ENCODE measurements around the gene SCRT2.

Gene SCRT2

GRCh38 chr20:688809-689212 lies 13.2 kb upstream of the SCRT2 start:
- H3K27me3 ChIP-seq (ENCODE audit: insufficient read depth, low read length): 0 out of 2 replicates have a peak, but pooled peaks cover 8% of the 10 kb centered on the region
- no peak overlapping the region for H3K27ac ChIP-seq (ENCODE audit: low read depth, low read length, poor library complexity, severe bottlenecking)
- H3K79me2 ChIP-seq (ENCODE audit: insufficient read depth, low read length): no peaks in the 10 kb centered on the region
- H3K4me1 ChIP-seq (ENCODE audit: insufficient read depth, low read length, severe bottlenecking): no peaks in the 10 kb centered on the region
- no peak overlapping the region for H3K4me3 ChIP-seq (ENCODE audit: low read depth, low read length, poor library complexity, severe bottlenecking)
- no peak overlapping the region for H3K4me2 ChIP-seq (ENCODE audit: low read length)
- no peak for TF ChIP-seq CTCF (IDR thresholded peaks at IDR 0.05; ENCODE audit: low read length)
- TF ChIP-seq EZH2 (IDR thresholded peaks at IDR 0.05; ENCODE audit: borderline replicate concordance, low read length): no peak
- no peaks in the 10 kb centered on the region for H3K9me3 ChIP-seq (ENCODE audit: low read length)
- no peaks in the 10 kb centered on the region for H3F3A ChIP-seq (ENCODE audit: insufficient read depth, low read length)
- H3K9me2 ChIP-seq (ENCODE audit: low read depth, low read length): no peaks in the 10 kb centered on the region
- no peak overlapping the region for H3K9ac ChIP-seq (ENCODE audit: low read length)
- no peak overlapping the region for H2AFZ ChIP-seq (ENCODE audit: low read length)
- H4K20me1 ChIP-seq (ENCODE audit: insufficient read depth, low read length): no peaks in the 10 kb centered on the region
- H3K36me3 ChIP-seq (ENCODE audit: insufficient read depth, low read length): no peaks in the 10 kb centered on the region

- Histone ChIP-seq H3K9me2 (ENCODE audit: low read depth, low read length) (no peaks in the 10 kb centered on the region), H4K20me1 (ENCODE audit: insufficient read depth, low read length) (no peaks in the 10 kb centered on the region), H3K9ac (ENCODE audit: low read length) (no peak overlapping the region), H3K9me3 (ENCODE audit: low read length) (no peaks in the 10 kb centered on the region), H3F3A (ENCODE audit: insufficient read depth, low read length) (no peaks in the 10 kb centered on the region), H2AFZ (ENCODE audit: low read length) (no peak overlapping the region), H3K27me3 (ENCODE audit: insufficient read depth, low read length) (0 out of 2 replicates have a peak, but pooled peaks cover 8% of the 10 kb centered on the region), H3K36me3 (ENCODE audit: insufficient read depth, low read length) (no peaks in the 10 kb centered on the region), H3K4me1 (ENCODE audit: insufficient read depth, low read length, severe bottlenecking) (no peaks in the 10 kb centered on the region), H3K27ac (ENCODE audit: low read depth, low read length, poor library complexity, severe bottlenecking) (no peak overlapping the region), H3K4me3 (ENCODE audit: low read depth, low read length, poor library complexity, severe bottlenecking) (no peak overlapping the region), H3K79me2 (ENCODE audit: insufficient read depth, low read length) (no peaks in the 10 kb centered on the region), H3K4me2 (ENCODE audit: low read length) (no peak overlapping the region)
- TF ChIP-seq CTCF (IDR thresholded peaks at IDR 0.05; ENCODE audit: low read length) (no peak), EZH2 (IDR thresholded peaks at IDR 0.05; ENCODE audit: borderline replicate concordance, low read length) (no peak)
Observed at GRCh38 chr20:687468-688203, 12.0 kb upstream of the SCRT2 start.

GRCh38 chr20:684676-685319 lies 9.2 kb upstream of the SCRT2 start:
- Histone ChIP-seq H3K36me3 (ENCODE audit: insufficient read depth, low read length) (no peaks in the 10 kb centered on the region), H3K27me3 (ENCODE audit: insufficient read depth, low read length) (0 out of 2 replicates have a peak, but pooled peaks cover 4% of the 10 kb centered on the region), H3K9me2 (ENCODE audit: low read depth, low read length) (no peaks in the 10 kb centered on the region), H3K9ac (ENCODE audit: low read length) (no peak overlapping the region), H3K4me3 (ENCODE audit: low read depth, low read length, poor library complexity, severe bottlenecking) (no peak overlapping the region), H4K20me1 (ENCODE audit: insufficient read depth, low read length) (no peaks in the 10 kb centered on the region), H3K27ac (ENCODE audit: low read depth, low read length, poor library complexity, severe bottlenecking) (no peak overlapping the region), H3K9me3 (ENCODE audit: low read length) (no peaks in the 10 kb centered on the region), H3K4me2 (ENCODE audit: low read length) (no peak overlapping the region), H2AFZ (ENCODE audit: low read length) (no peak overlapping the region), H3F3A (ENCODE audit: insufficient read depth, low read length) (no peaks in the 10 kb centered on the region), H3K4me1 (ENCODE audit: insufficient read depth, low read length, severe bottlenecking) (no peaks in the 10 kb centered on the region), H3K79me2 (ENCODE audit: insufficient read depth, low read length) (no peaks in the 10 kb centered on the region)
- no peak for TF ChIP-seq EZH2 (IDR thresholded peaks at IDR 0.05; ENCODE audit: borderline replicate concordance, low read length)
- no peak for TF ChIP-seq CTCF (IDR thresholded peaks at IDR 0.05; ENCODE audit: low read length)

Measured in OCI-LY1 (cell line).